Dendritic cell treated with granulocyte-macrophage colony-stimulating factor and Interleukin-4, amounts not matched to agents 40 ng/mL and 50 ng/mL, for 4 days (primary cell): ENCODE results near the gene DLEC1.
"Not testable (repeated sequence)": the region's sequence is repeated elsewhere in the genome, so short reads cannot be mapped to it uniquely, and the experiment has no call there.

Source experiments
- H3K27ac Mint-ChIP-seq: one replicate; pipeline ENCODE4 v1.8.0; 2022; ENCODE audit warnings: mild to moderate bottlenecking, mixed read lengths
- H3K27me3 Mint-ChIP-seq: one replicate; pipeline ENCODE4 v1.8.0; 2022; ENCODE audit warnings: mild to moderate bottlenecking, mixed read lengths
- H3K36me3 Mint-ChIP-seq: one replicate; pipeline ENCODE4 v1.8.0; 2022; ENCODE audit warnings: low read depth, mixed read lengths
- H3K4me1 Mint-ChIP-seq: one replicate; pipeline ENCODE4 v1.8.0; 2022; ENCODE audit warnings: low read depth, mixed read lengths
- H3K4me3 Mint-ChIP-seq: one replicate; pipeline ENCODE4 v1.8.0; 2022; ENCODE audit warnings: mild to moderate bottlenecking, moderate library complexity, mixed read lengths
- H3K9me3 Mint-ChIP-seq: one replicate; pipeline ENCODE4 v1.8.0; 2022; ENCODE audit warnings: mixed read lengths
- intact Hi-C: fragments of 100-400 bp; cut with micrococcal nuclease; formaldehyde crosslinking; loops from one replicate; pipeline ENCODE4 v1.15.0; 2022

Gene DLEC1

DNA sequence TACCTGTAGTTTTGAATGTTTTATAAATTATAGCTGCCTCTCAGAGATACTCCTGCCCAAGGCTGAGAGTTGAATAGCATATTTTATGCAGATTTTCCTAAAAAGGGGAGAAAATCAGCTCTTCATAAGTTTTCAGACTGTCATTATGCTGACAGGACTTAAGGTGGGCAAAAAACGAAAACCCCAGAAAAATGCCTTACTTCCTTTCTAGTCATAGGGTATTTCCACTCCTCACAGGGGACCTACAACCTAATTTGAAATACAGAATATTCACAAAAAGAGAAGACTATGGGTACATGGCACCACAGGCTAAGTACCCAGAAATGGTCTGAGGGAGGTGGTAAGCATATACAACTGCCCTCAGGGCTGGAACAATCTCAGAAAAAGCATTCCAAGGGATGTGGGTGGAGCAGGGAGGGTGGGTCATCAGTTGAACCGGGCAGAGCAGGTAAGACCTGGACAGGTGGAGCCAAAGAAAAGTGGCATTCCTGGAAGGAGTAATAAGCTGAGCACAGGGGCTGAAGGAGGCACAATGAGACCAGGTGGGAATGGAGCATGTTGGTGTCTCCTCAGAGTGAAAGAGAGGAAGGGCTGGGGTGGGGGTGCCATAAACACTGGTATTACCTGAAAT, 115.7 kb downstream of the DLEC1 start:
- peaks cover 53% of the 10 kb centered on the region for H3K4me1 Mint-ChIP-seq
- H3K27ac Mint-ChIP-seq: no peak overlapping the region
- intact Hi-C loops: no loop called here
- H3K36me3 Mint-ChIP-seq: no peaks in the 10 kb centered on the region
- H3K4me3 Mint-ChIP-seq: no peak overlapping the region
- H3K27me3 Mint-ChIP-seq: no peaks in the 10 kb centered on the region
- no peaks in the 10 kb centered on the region for H3K9me3 Mint-ChIP-seq

DNA sequence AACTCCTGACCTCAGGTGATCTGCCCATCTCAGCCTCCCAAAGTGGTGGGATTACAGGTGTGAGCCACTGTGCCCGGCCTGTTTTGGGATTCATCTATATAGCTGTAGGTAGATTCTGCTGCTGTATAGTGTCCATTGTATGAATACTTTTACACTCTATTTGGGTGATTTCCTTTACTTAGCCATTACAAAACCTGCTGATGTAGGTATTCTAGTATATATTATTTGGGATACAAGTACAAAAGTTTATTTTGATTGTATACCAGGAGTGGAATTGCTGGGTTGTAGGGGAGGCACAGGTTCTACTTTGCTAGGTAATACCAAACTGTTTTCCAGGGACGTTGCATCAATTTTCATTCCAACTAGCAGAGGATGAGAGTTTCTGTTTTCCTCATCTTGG, 116.8 kb downstream of the DLEC1 start:
- H3K27ac Mint-ChIP-seq: no peak overlapping the region
- no peaks in the 10 kb centered on the region for H3K36me3 Mint-ChIP-seq
- no peak overlapping the region for H3K4me3 Mint-ChIP-seq
- H3K9me3 Mint-ChIP-seq: no peaks in the 10 kb centered on the region
- no peaks in the 10 kb centered on the region for H3K27me3 Mint-ChIP-seq
- intact Hi-C loops: no loop called here
- peaks cover 48% of the 10 kb centered on the region for H3K4me1 Mint-ChIP-seq

DNA sequence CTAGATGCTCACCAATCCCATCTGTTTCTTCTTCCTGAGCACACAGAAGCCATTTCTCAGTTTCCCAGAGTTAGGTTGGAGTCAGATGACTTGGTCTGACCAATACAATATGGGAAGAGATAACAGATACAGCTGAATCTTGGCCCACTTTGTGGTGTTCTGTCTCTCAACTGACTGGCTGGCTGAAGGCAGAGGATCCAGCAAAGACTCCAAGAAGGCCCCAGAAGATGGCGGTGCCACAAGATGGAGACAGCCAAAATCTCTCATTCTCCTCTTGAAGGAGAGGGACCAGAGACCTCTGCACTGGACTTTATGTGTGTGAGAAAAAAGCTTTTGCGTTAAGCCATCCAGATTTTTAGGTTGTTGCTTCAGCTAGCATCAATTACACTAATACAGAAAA, 118.1 kb downstream of the DLEC1 start:
- no peak overlapping the region for H3K27ac Mint-ChIP-seq
- no peaks in the 10 kb centered on the region for H3K27me3 Mint-ChIP-seq
- H3K9me3 Mint-ChIP-seq: no peaks in the 10 kb centered on the region
- peaks cover 35% of the 10 kb centered on the region for H3K4me1 Mint-ChIP-seq
- H3K4me3 Mint-ChIP-seq: no peak overlapping the region
- no peaks in the 10 kb centered on the region for H3K36me3 Mint-ChIP-seq
- intact Hi-C loops: no loop called here

DNA sequence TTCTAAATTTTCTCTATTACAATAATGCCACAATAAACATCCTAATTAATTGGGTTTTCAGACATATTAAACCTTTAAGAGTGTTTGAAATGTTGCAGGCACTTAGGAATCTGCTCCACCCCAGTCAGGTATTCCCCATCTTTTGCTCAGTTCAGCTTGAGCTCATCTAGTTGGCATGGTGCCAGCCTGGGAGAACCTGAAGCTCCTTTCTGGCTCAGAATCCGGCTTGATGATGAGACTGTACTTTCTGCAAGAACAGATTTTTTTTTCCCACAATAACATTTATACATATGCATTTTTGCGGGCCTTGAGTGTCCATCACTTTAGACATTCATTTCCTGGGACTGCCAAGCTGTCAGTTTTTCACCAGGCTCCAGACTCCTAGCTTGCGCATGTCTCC, 118.6 kb downstream of the DLEC1 start:
- no peak overlapping the region for H3K27ac Mint-ChIP-seq
- no peaks in the 10 kb centered on the region for H3K36me3 Mint-ChIP-seq
- no peak overlapping the region for H3K4me3 Mint-ChIP-seq
- H3K27me3 Mint-ChIP-seq: no peaks in the 10 kb centered on the region
- no peaks in the 10 kb centered on the region for H3K9me3 Mint-ChIP-seq
- H3K4me1 Mint-ChIP-seq: peaks cover 32% of the 10 kb centered on the region
- intact Hi-C loops: no loop called here

DNA sequence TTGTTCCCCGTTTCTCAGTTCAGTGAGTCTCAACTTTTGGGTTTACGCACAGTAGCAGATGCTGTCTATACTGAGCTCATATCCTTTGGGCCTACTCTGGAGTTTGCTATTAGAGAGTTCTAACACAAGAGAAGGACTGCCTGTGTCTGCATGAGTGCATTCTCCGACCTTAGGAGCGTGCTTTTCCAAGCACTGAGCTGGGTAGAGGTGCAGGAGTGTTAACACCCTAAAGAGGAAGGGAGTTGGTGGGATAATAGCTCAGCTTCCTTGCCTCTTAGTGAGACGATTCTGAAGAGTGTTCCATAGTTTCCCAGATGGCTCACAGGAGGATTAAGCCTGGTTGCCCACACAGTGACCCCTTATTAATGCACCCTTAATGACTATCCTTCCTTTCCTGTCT, 119.5 kb downstream of the DLEC1 start:
- no peaks in the 10 kb centered on the region for H3K36me3 Mint-ChIP-seq
- H3K27ac Mint-ChIP-seq: peak overlapping the region; percentile 27
- intact Hi-C loops: no loop called here
- no peaks in the 10 kb centered on the region for H3K27me3 Mint-ChIP-seq
- peaks cover 23% of the 10 kb centered on the region for H3K4me1 Mint-ChIP-seq
- no peak overlapping the region for H3K4me3 Mint-ChIP-seq
- no peaks in the 10 kb centered on the region for H3K9me3 Mint-ChIP-seq

DNA sequence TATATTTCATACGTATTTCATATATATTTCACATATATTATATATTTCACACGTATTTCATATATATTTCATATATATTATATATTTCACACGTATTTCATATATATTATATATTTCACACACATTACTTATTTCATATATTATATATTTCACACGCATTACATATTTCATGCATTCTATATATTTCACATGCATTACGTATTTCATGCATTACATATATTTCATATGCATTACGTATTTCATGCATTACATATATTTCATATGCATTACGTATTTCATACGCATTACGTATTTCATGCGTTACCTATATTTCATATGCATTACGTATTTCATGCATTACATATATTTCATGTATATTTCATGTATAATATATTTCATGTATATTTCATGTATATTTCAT, 121.7 kb downstream of the DLEC1 start:
- H3K27me3 Mint-ChIP-seq, H3K27ac Mint-ChIP-seq, H3K4me3 Mint-ChIP-seq, H3K36me3 Mint-ChIP-seq, H3K9me3 Mint-ChIP-seq, intact Hi-C loops: not testable (repeated sequence)
- H3K4me1 Mint-ChIP-seq: peaks cover 19% of the 10 kb centered on the region

DNA sequence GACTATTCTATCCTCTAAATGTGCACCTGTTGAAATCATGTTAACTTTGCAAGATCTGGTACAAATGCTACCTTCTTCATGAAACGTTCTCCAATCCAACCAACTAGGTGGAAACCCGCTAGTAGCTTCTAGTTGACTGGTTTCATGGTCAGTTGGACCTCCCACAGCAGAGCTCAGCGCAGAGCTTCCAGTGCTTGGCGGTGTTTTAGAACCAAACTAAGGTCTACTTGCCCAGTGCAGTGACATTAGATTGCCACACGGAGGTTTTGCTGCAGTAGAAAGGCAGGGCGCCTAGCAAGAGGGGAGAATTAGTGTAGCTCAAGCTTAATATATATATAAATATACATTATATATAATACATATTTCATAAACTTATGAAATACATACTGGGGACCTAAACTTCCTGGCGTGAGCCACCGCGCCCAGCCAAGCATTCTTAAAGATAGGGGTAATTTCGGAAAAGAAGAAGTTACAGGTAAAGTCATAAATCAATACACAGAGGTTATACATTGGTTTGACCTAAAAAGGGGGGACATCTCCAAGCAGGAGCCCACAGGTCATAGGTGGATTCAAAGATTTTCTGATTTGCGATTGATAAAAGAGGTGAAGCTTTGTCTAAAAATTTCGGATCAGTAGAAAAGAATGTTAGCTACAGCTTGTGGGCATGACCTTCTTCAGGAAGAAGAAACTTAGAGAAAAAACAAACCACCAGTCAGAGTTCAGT, 124.3 kb downstream of the DLEC1 start:
- intact Hi-C loops: no loop called here
- H3K27me3 Mint-ChIP-seq: no peaks in the 10 kb centered on the region
- H3K36me3 Mint-ChIP-seq: peaks cover 22% of the 10 kb centered on the region
- no peak overlapping the region for H3K4me3 Mint-ChIP-seq
- H3K4me1 Mint-ChIP-seq: peaks cover 43% of the 10 kb centered on the region
- peak overlapping the region; percentile 96 for H3K27ac Mint-ChIP-seq
- no peaks in the 10 kb centered on the region for H3K9me3 Mint-ChIP-seq

DNA sequence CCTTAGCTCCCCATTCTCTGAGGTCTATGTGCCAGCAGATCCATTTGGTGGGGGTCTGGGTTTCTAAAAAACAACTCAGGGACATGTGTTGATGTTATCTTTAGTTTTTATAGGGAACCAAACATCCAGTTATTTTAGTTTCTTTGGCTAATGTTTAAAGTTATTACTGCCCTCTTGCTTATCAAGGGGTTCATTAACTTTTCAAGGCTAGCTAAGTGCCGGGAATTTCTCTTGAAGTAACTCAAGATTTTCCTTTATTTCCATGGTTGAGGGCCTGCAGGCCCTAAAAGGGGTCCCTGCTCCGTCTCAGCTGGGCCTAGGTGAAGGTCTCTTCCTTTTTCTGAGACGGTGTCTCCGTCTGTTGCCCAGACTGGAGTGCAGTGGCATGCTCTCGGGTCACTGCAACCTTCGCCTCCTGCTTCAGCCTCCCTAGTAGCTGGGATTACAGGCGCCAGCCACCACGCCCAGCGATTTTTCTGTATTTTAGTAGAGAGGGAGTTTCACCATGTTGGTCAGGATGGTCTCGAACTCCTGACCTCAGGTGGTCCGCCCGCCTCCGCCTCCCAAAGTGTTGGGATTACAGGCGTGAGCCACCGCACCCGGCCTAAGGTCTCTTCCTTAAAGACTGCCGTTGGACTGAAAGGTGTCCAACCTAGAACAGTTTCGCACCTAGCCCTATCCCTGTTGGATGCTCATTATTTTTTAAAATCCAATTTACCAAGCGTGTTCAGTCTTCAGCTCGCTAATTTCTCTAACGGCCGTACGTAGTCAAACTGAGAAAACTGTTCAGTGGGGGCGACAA, 125.0 kb downstream of the DLEC1 start:
- H3K36me3 Mint-ChIP-seq: peaks cover 24% of the 10 kb centered on the region
- intact Hi-C loops: loop anchor here (1.0 kb wide), 1 partner anchor 12 kb away; no protein-coding TSS in a partner anchor
- peak overlapping the region; percentile 92 for H3K4me3 Mint-ChIP-seq
- peaks cover 43% of the 10 kb centered on the region for H3K4me1 Mint-ChIP-seq
- no peaks in the 10 kb centered on the region for H3K9me3 Mint-ChIP-seq
- no peaks in the 10 kb centered on the region for H3K27me3 Mint-ChIP-seq
- H3K27ac Mint-ChIP-seq: peak overlapping the region; percentile 96

DNA sequence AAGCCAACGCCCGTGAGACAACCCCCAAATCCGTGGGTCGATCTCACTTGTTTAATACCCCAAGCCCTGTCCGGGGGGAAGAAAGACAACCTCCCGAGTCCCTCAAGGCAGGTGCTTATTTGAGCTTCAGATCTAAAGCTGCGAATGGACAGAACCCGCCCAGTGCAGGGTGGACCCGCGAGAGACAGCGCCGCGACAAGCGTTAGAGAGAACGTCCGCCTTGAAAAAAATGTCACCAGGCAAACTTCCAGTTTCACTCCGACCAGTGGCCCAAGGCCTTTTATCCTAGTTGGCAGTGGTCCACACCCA, 125.6 kb downstream of the DLEC1 start:
- Mint-ChIP-seq H3K4me1 (peaks cover 48% of the 10 kb centered on the region), H3K36me3 (peaks cover 24% of the 10 kb centered on the region), H3K9me3 (no peaks in the 10 kb centered on the region), H3K4me3 (peak overlapping the region; percentile 92), H3K27ac (peak overlapping the region; percentile 96), H3K27me3 (no peaks in the 10 kb centered on the region)
- intact Hi-C loops: loop anchor here (1.0 kb wide), 1 partner anchor 12 kb away; no protein-coding TSS in a partner anchor

DNA sequence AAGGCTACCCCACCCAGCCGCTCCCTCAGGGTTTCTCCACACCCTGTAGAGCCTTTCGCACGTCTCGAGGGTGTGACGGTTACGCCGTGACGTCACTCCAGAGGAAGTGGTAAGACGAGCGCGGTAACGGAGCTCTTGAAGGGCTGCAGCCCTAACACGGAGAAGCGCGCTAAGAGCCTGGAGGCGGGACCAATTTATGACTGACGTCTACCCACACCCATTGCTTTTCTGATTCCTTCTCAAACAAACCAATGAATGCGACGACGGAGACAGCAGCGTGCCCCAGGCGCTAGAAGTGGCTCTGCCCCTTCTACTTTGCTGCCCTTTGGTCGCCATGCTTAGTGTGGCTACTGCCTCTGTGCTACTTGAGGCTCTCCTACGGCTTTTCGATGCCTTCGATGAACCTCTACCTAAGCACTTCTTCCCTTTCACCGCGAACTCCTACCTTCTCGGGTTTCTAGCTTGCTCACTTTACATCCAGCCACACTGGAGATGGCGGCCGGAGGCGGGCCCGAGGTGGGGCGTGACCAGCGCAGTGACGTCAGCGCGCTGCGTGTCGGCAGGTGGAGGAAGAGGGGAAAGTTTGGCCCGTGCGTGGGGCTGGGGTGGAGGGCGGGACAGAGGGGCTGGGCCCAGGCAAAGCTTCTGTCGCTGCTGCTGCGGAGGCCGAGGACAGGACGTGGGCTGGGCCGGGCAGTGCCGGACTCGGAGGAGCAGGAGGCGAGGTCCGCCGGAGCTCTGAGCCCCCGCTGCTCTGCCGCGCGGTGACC, 126.1 kb downstream of the DLEC1 start, which contains the start of gene OXSR1:
TSS of gene OXSR1 (plus strand) at position 586 of the 770 bp plus-strand sequence. CDS start 340 bp downstream, outside the sequence.
- Mint-ChIP-seq H3K36me3 (peaks cover 24% of the 10 kb centered on the region), H3K27me3 (no peaks in the 10 kb centered on the region), H3K4me3 (peak within 1 kb of the TSS; percentile 92), H3K9me3 (no peaks in the 10 kb centered on the region), H3K4me1 (peaks cover 50% of the 10 kb centered on the region), H3K27ac (peak within 1 kb of the TSS; percentile 96)
- intact Hi-C loops: loop anchor here (1.0 kb wide), 2 partner anchors 13 to 28 kb away; partner anchors contain the start of gene ACAA1

DNA sequence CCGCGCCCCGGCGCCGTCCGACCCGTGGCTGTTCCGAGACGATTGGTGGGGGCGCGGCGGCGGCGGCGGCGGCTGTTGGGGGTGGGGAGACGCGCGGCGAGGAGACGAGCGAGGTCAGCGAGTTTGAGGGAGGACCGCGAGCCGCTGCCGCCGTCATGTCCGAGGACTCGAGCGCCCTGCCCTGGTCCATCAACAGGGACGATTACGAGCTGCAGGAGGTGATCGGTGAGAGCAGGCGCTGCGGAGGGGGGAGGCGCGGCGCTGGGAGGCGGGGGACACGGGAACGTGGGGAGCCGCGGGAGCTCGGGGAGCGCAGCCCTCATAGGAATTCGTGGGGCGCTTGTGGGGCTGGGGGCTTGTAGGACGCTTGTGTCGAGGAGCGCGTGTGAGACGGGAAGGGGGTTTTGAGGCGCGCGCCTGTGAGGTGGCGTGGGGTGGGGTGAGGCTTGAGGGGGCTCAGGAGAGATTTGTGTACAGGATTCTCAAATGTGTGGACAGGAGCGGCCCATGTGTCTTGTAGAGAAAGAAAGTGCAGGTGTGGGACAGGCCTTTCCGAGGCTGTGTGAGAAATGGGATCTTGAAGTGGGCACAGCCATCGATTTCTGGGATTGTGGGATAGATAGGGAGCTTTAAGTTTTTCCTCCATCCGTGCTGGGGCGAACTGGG, 126.8 kb downstream of the DLEC1 start:
- Mint-ChIP-seq H3K27ac (peak overlapping the region; percentile 96), H3K27me3 (no peaks in the 10 kb centered on the region), H3K4me1 (peaks cover 50% of the 10 kb centered on the region), H3K36me3 (peaks cover 24% of the 10 kb centered on the region), H3K4me3 (peak overlapping the region; percentile 92), H3K9me3 (no peaks in the 10 kb centered on the region)
- intact Hi-C loops: loop anchor here (1.0 kb wide), 1 partner anchor 29 kb away; the partner anchor contains the start of gene ACAA1

DNA sequence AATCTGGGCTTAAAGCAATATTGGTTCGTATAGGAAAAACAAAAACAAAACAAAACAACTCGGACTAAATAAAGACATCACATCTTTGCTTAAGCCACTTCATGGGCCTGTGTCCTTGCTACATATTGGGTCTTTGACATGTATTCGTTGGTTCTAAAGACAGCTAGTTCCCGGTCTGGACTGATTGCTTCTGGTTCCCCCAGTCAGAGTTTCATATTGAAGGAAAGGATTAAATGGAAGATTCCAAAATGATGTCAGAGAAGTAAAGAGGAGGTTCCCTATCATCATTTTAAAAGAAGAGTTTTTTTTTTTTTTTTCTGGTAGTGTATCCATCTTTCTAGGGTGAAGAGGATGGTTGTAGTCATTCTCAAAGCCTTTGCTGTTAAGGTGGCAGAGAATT, 128.6 kb downstream of the DLEC1 start:
- Mint-ChIP-seq H3K27ac (no peak overlapping the region), H3K27me3 (no peaks in the 10 kb centered on the region), H3K4me1 (peaks cover 50% of the 10 kb centered on the region), H3K4me3 (no peak overlapping the region), H3K36me3 (peaks cover 24% of the 10 kb centered on the region), H3K9me3 (no peaks in the 10 kb centered on the region)
- intact Hi-C loops: no loop called here
